K562 (cell line): ENCODE data around the gene BLZF1. TPM values are rescaled to one million over a fixed set of nuclear protein-coding genes. Genes with fewer than 3 reads are reported as not detected.

ENCODE experiments used
- ATF2 ChIP-seq: sonication (generic); formaldehyde crosslinking; IDR thresholded peaks from 2 replicates; pipeline ENCODE4 v1.8.1; 2022; ENCODE audit warnings: missing genetic modification reagents
- CBX8 ChIP-seq: fragments of 200-600 bp; sonication (generic); IDR thresholded peaks from 2 replicates; pipeline ENCODE4 v1.6.1; 2012; ENCODE audit warnings: borderline replicate concordance, mixed run types, low read depth, mild to moderate bottlenecking, moderate library complexity, mixed read lengths, low read length, control low read depth, inconsistent platforms; ENCODE audit not compliant: poor library complexity, severe bottlenecking; ENCODE audit errors: extremely low read depth
- CHAMP1 ChIP-seq: fragments of 450-650 bp; IDR thresholded peaks from 2 replicates; pipeline ENCODE4 v1.6.1; 2016; ENCODE audit warnings: mild to moderate bottlenecking
- CSDE1 ChIP-seq, 2 experiments: fragments of 450-650 bp; IDR thresholded peaks; 2 replicates each; pipeline ENCODE4 v1.6.1; 2016; ENCODE audit warnings: mild to moderate bottlenecking in 1 of 2
- CXXC5 ChIP-seq: fragments of 250-450 bp; sonication (Bioruptor Pico); IDR thresholded peaks from 2 replicates; pipeline ENCODE4 v1.8.0; 2022; ENCODE audit warnings: inconsistent platforms, mild to moderate bottlenecking, moderate library complexity
- DLX4 ChIP-seq: fragments of 250-450 bp; sonication (Bioruptor Pico); IDR thresholded peaks from 2 replicates; pipeline ENCODE4 v1.6.1; 2021; ENCODE audit warnings: mild to moderate bottlenecking
- ERF ChIP-seq: fragments of 450-650 bp; formaldehyde crosslinking; IDR thresholded peaks from 2 replicates; pipeline ENCODE4 v1.4.0; 2020; ENCODE audit warnings: mild to moderate bottlenecking, mixed read lengths
- FOS ChIP-seq: IDR thresholded peaks from 3 replicates; pipeline ENCODE4 v1.6.1; 2011; ENCODE audit not compliant: insufficient read length; ENCODE audit errors: extremely low read depth
- FOXP1 ChIP-seq: sonication (generic); formaldehyde crosslinking; IDR thresholded peaks from 2 replicates; pipeline ENCODE4 v1.8.0; 2022; ENCODE audit warnings: mild to moderate bottlenecking, missing genetic modification reagents
- HNRNPK ChIP-seq: fragments of 200-400 bp; formaldehyde crosslinking; IDR thresholded peaks from one replicate; pipeline ENCODE4 v1.6.1; 2018; ENCODE audit warnings: mild to moderate bottlenecking, low read depth, low read length; ENCODE audit not compliant: poor library complexity, severe bottlenecking
- HNRNPL ChIP-seq: fragments of 200-400 bp; formaldehyde crosslinking; IDR thresholded peaks from 2 replicates; pipeline ENCODE4 v1.6.1; 2017; ENCODE audit warnings: low read depth, mild to moderate bottlenecking, low read length
- HNRNPLL ChIP-seq: fragments of 200-400 bp; formaldehyde crosslinking; IDR thresholded peaks from 2 replicates; pipeline ENCODE4 v1.6.1; 2017; ENCODE audit warnings: low read length, low read depth, mild to moderate bottlenecking; ENCODE audit not compliant: poor library complexity, severe bottlenecking
- MTA3 ChIP-seq: fragments of 450-650 bp; formaldehyde crosslinking; IDR thresholded peaks from 2 replicates; pipeline ENCODE4 v1.6.1; 2017; ENCODE audit warnings: mild to moderate bottlenecking, borderline replicate concordance
- NEUROD1 ChIP-seq: fragments of 150-350 bp; IDR thresholded peaks from 2 replicates; pipeline ENCODE4 v1.6.1; 2014; ENCODE audit warnings: borderline replicate concordance, low read length, low read depth; ENCODE audit not compliant: partially characterized antibody
- PHF21A ChIP-seq: fragments of 450-650 bp; IDR thresholded peaks from 2 replicates; pipeline ENCODE4 v1.6.1; 2017; ENCODE audit warnings: low read depth, borderline replicate concordance
- PTBP1 ChIP-seq: fragments of 200-400 bp; formaldehyde crosslinking; IDR thresholded peaks from 2 replicates; pipeline ENCODE4 v1.6.1; 2017; ENCODE audit warnings: low read depth, low read length
- RAD21 ChIP-seq, 2 experiments: fragments of 250-450 bp in 1 of 2; fragments of 450-650 bp in 1 of 2; sonication (Bioruptor Pico) in 1 of 2; formaldehyde crosslinking in 1 of 2; IDR thresholded peaks in 1 of 2; conservative IDR thresholded peaks in 1 of 2; 2 replicates each; pipeline versions ENCODE4 v1.4.0 to v1.8.0; 2020 to 2022; ENCODE audit warnings: mild to moderate bottlenecking in 2 of 2, moderate library complexity in 1 of 2
- RNF2 ChIP-seq: sonication (generic); IDR thresholded peaks from 2 replicates; pipeline ENCODE4 v1.6.1; 2016
- SLC30A9 ChIP-seq: fragments of 250-450 bp; sonication (Bioruptor Pico); IDR thresholded peaks from 2 replicates; pipeline ENCODE4 v1.8.0; 2022; ENCODE audit warnings: mild to moderate bottlenecking, moderate library complexity
- SMARCB1 ChIP-seq: IDR thresholded peaks from 2 replicates; pipeline ENCODE4 v1.6.1; 2011; ENCODE audit warnings: improper control_type of control experiment, low read depth; ENCODE audit not compliant: insufficient read length
- SMC3 ChIP-seq: conservative IDR thresholded peaks from 2 replicates; pipeline ENCODE4 v1.6.1; 2011; ENCODE audit warnings: low read depth, low read length, improper control_type of control experiment; ENCODE audit not compliant: insufficient read depth
- SNIP1 ChIP-seq: fragments of 450-650 bp; IDR thresholded peaks from 2 replicates; pipeline ENCODE4 v1.7.1; 2017; ENCODE audit warnings: low read depth, mild to moderate bottlenecking
- TCFL5 ChIP-seq: fragments of 250-450 bp; sonication (Bioruptor Pico); conservative IDR thresholded peaks from 2 replicates; pipeline ENCODE4 v1.6.1; 2021; ENCODE audit warnings: mild to moderate bottlenecking, moderate library complexity, matching md5 sums
- ZNF551 ChIP-seq: fragments of 250-450 bp; sonication (Bioruptor Pico); IDR thresholded peaks from 2 replicates; pipeline ENCODE4 v1.5.0; 2021; ENCODE audit warnings: mild to moderate bottlenecking, moderate library complexity
- ZNF584 ChIP-seq: fragments of 200-800 bp; sonication (Bioruptor generic); IDR thresholded peaks from 2 replicates; pipeline ENCODE4 v1.6.1; 2016; ENCODE audit warnings: low read depth, mild to moderate bottlenecking, missing genetic modification characterization, missing compliant biosample characterization
- polyA plus RNA-seq, 8 experiments: library from polyadenylated mRNA; depleted of rRNA in 4 of 8; stranded (reverse) in 5 of 8; unstranded in 3 of 8; fragments of >200 nt; fragmentation: Nextera tagmentation in 2 of 8; fragmentation: Illumina TruSeq in 1 of 8; extraction: Ambion mirVana in 2 of 8; extraction: Trizol in 1 of 8; gene quantifications; 2 replicates each; pipeline versions ENCODE4 v1.2.1 to v1.2.3, GENCODE V29; 2011 to 2014; ENCODE audit warnings: inconsistent platforms in 1 of 8, missing spikeins in 1 of 8
- total RNA-seq, 7 experiments: library from RNA; depleted of rRNA in 6 of 7; stranded (reverse); fragments of >200 nt in 6 of 7; fragmentation: Illumina TruSeq in 2 of 7; extraction: Trizol in 2 of 7; gene quantifications; 2 replicates each; pipeline versions ENCODE4 v1.2.1 to v1.2.3, GENCODE V29; 2011 to 2021; ENCODE audit warnings: low replicate concordance in 1 of 7

Gene BLZF1
- total and polyA plus RNA-seq, 9 of the 15 experiments (the other 6 are each of a cell fraction or from before 2014, with no cell fraction given) = 20.5 to 32.8 (median 25.3) TPM

- no peak for TF ChIP-seq CHAMP1
- peak; percentile 90 for TF ChIP-seq CXXC5 (CRISPR knock-in tag)
- TF ChIP-seq PTBP1 = no peak
- TF ChIP-seq RAD21 (CRISPR knock-in tag; conservative IDR thresholded peaks at IDR 0.05 in 1 of 2, IDR thresholded peaks at IDR 0.05 in 1 of 2) = no peak; a peak in 1 of 4 replicates
- peak; percentile 74 for TF ChIP-seq HNRNPLL
- no peak for TF ChIP-seq DLX4 (CRISPR knock-in tag)
- no peak for TF ChIP-seq PHF21A
- TF ChIP-seq SNIP1 = no peak
- peak; percentile 34; the same call in 1 of the 2 replicates for TF ChIP-seq MTA3
- peak; percentile 57 for TF ChIP-seq NEUROD1
- no peak for TF ChIP-seq FOXP1
- no peak for TF ChIP-seq ERF (CRISPR knock-in tag)
- peak in 1 of 2 experiments; percentile 91; a peak in 2 of 4 replicates for TF ChIP-seq CSDE1 (IDR thresholded peaks at IDR 0.05)
- TF ChIP-seq TCFL5 = no peak
- no peak for TF ChIP-seq ZNF551
- TF ChIP-seq HNRNPL = no peak
- no peak for TF ChIP-seq SMC3
- TF ChIP-seq CBX8 = no peak
- TF ChIP-seq SLC30A9 (CRISPR knock-in tag) = no peak
- no peak for TF ChIP-seq ATF2 (CRISPR knock-in tag)
- TF ChIP-seq HNRNPK = no peak
- TF ChIP-seq ZNF584 (CRISPR knock-in tag) = no peak
- peak; percentile 37; the same call in 1 of the 2 replicates for TF ChIP-seq RNF2
- TF ChIP-seq FOS = peak; percentile 37
- no peak for TF ChIP-seq SMARCB1
Observed at GRCh38 chr1:169367686-169368405, at the start of gene BLZF1, which contains the start of gene NME7 (continued).
